PC-3 (cell line): ENCODE data around the gene PTPRF.

Source experiments
- EZH2 ChIP-seq: fragments of 300-600 bp; sonication (generic); IDR thresholded peaks from one replicate; pipeline ENCODE4 v1.6.1; 2017; ENCODE audit warnings: antibody characterized with exemption, mild to moderate bottlenecking, low read length; ENCODE audit not compliant: unreplicated experiment
- TF ChIP-seq, protein P1 (sequence below): fragments of 300-600 bp; sonication (generic); conservative IDR thresholded peaks from 2 replicates; pipeline ENCODE4 v1.5.1; 2017; ENCODE audit warnings: antibody characterized with exemption, low read depth, mild to moderate bottlenecking, low read length

DNA sequence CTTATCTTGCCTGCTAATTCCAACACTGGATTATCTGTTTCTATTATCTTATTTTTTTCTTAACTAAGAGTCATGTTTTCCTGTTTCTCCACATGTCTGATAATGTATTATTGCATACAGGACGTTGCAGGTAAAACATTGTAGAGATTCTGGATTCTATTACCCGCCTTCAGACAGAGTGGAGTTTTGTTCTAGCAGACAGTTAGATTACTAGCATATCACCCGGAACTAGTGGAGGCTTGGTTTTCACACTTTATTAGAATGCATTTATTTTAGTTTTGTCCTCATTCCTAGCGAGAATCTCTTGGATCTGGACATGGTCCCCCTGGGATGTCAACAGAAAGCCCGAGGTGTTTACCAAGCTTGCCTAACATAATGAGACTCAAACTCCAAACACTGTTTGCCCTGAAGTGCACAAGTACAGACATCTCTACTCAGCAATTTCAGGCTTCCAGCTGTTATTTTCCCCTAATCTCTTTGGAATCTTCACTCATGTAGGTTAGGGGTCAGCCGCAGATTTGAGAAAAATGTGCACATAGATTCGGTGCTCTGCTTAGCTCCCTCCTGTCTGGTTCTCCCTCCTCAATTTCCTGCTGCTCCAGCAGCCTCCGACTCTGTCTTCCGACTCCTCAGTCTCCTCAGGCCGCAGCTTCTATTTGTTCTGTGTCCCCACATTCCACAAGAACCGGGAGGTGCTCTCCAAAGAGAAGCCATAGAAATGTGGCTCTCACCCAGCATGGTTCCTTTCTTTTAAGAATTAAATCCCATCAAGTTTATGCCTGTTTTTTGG lies 36.8 kb upstream of the PTPRF start:
- TF ChIP-seq EZH2: no peak
- TF ChIP-seq, protein P1, sequence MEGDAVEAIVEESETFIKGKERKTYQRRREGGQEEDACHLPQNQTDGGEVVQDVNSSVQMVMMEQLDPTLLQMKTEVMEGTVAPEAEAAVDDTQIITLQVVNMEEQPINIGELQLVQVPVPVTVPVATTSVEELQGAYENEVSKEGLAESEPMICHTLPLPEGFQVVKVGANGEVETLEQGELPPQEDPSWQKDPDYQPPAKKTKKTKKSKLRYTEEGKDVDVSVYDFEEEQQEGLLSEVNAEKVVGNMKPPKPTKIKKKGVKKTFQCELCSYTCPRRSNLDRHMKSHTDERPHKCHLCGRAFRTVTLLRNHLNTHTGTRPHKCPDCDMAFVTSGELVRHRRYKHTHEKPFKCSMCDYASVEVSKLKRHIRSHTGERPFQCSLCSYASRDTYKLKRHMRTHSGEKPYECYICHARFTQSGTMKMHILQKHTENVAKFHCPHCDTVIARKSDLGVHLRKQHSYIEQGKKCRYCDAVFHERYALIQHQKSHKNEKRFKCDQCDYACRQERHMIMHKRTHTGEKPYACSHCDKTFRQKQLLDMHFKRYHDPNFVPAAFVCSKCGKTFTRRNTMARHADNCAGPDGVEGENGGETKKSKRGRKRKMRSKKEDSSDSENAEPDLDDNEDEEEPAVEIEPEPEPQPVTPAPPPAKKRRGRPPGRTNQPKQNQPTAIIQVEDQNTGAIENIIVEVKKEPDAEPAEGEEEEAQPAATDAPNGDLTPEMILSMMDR: no peak
